GM21825 (cell line): ENCODE results near the gene HOXD9.

ENCODE experiments used
- ATAC-seq: cut with Tn5 transposase; IDR thresholded peaks from one replicate; pipeline ENCODE4 v1.9.1; 2021; ENCODE audit warnings: mild to moderate bottlenecking, moderate library complexity; ENCODE audit not compliant: unreplicated experiment

Gene HOXD9

GRCh38 chr2:176124110-176124946 lies 1.8 kb downstream of the HOXD9 start:
- ATAC-seq: no peak

GRCh38 chr2:176124947-176125771 lies 2.6 kb downstream of the HOXD9 start:
- ATAC-seq: no peak

GRCh38 chr2:176125772-176126054 lies 3.2 kb downstream of the HOXD9 start:
- ATAC-seq: no peak

GRCh38 chr2:176126929-176127773 lies 4.6 kb downstream of the HOXD9 start:
- no peak for ATAC-seq

GRCh38 chr2:176127774-176128072 lies 5.2 kb downstream of the HOXD9 start:
- no peak for ATAC-seq

GRCh38 chr2:176128172-176128981 lies 5.9 kb downstream of the HOXD9 start:
- no peak for ATAC-seq

- no peak for ATAC-seq
Measured at GRCh38 chr2:176128982-176129796, 6.7 kb downstream of the HOXD9 start, which contains the start of gene HOXD8. TSS of gene HOXD8 (plus strand) at chr2:176129705. CDS start at chr2:176130367, 662 bp downstream.

GRCh38 chr2:176129813-176130146 lies 7.3 kb downstream of the HOXD9 start:
- ATAC-seq: no peak

GRCh38 chr2:176130147-176130956 lies 7.8 kb downstream of the HOXD9 start:
- no peak for ATAC-seq

GRCh38 chr2:176130957-176131847 lies 8.7 kb downstream of the HOXD9 start:
- ATAC-seq: no peak

GRCh38 chr2:176131848-176132158 lies 9.3 kb downstream of the HOXD9 start:
- ATAC-seq: no peak

GRCh38 chr2:176132205-176133171 lies 10.0 kb downstream of the HOXD9 start:
- no peak for ATAC-seq

- no peak for ATAC-seq
Measured at GRCh38 chr2:176133389-176133788, 10.9 kb downstream of the HOXD9 start.

GRCh38 chr2:176134035-176134434 lies 11.5 kb downstream of the HOXD9 start:
- ATAC-seq: no peak

GRCh38 chr2:176135035-176135440 lies 12.5 kb downstream of the HOXD9 start:
- ATAC-seq: no peak

GRCh38 chr2:176136374-176137251 lies 14.1 kb downstream of the HOXD9 start:
- no peak for ATAC-seq
